ENCODE measurements around the gene ARMC3.

ARMC3 gene

GRCh38 chr10:22984066-22984465 is 56.2 kb downstream of the ARMC3 start (continued):
- no peak for TF ChIP-seq ZC3H10 (CRISPR knock-in tag; IDR thresholded peaks at IDR 0.05)

DNA sequence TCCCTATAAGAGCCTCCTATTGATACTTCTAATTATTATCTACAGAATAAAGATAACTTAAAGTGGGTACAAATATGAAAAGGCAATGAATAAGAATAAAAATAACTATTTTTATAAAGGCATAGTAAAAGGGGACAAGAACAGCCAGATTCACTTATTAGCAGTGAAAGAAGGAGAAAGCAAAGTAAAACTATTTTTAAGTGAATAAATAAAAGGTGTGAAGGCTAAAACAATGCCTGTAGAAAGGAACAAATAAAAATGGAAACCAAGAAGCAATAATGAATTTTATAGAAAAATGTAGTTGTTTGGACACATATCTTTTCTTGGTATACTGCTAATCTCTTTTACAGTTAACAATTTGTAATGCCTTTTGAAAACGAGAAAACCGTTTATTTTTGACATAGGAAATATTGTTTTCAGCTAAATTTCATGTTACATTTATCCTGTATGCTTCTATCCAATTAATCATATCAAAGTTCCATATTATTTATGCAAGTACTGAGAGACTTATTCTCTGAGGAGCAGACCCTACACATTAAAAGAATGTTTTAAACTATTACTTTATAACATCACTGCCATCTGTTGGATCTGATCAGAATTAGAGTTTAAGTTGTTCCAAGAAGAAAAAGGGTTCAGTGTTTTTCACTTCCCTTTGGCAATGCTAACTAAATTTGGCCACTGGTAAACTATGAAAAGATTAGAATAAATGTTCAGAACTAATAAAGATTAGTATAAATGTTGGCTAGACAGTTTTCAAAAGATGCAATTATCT is 59.1 kb downstream of the ARMC3 start:
- peak; percentile 74 for ATAC-seq
- TF ChIP-seq ZNF8 (CRISPR knock-in tag; IDR thresholded peaks at IDR 0.05) = no peak
- no peak for TF ChIP-seq BACH2 (CRISPR knock-in tag; IDR thresholded peaks at IDR 0.05; ENCODE audit: borderline replicate concordance)
- TF ChIP-seq ZFP30 (CRISPR knock-in tag; IDR thresholded peaks at IDR 0.05) = no peak
- no peak for TF ChIP-seq ESRRG (CRISPR knock-in tag; IDR thresholded peaks at IDR 0.05)
- no peak for TF ChIP-seq CSDC2 (CRISPR knock-in tag; IDR thresholded peaks at IDR 0.05)
- TF ChIP-seq SNAI2 (CRISPR knock-in tag; IDR thresholded peaks at IDR 0.05) = no peak
- no peak for TF ChIP-seq CSRNP3 (CRISPR knock-in tag; IDR thresholded peaks at IDR 0.05)
- TF ChIP-seq OSR1 (CRISPR knock-in tag; IDR thresholded peaks at IDR 0.05) = no peak
- TF ChIP-seq, protein P1, sequence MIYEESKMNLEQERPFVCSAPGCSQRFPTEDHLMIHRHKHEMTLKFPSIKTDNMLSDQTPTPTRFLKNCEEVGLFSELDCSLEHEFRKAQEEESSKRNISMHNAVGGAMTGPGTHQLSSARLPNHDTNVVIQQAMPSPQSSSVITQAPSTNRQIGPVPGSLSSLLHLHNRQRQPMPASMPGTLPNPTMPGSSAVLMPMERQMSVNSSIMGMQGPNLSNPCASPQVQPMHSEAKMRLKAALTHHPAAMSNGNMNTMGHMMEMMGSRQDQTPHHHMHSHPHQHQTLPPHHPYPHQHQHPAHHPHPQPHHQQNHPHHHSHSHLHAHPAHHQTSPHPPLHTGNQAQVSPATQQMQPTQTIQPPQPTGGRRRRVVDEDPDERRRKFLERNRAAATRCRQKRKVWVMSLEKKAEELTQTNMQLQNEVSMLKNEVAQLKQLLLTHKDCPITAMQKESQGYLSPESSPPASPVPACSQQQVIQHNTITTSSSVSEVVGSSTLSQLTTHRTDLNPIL (CRISPR knock-in tag; IDR thresholded peaks at IDR 0.05; ENCODE audit: low read depth) = no peak
- TF ChIP-seq TSHZ2 (CRISPR knock-in tag; IDR thresholded peaks at IDR 0.05) = no peak
- TF ChIP-seq TOX (CRISPR knock-in tag; IDR thresholded peaks at IDR 0.05; ENCODE audit: borderline replicate concordance) = no peak
- TF ChIP-seq ZC3H10 (CRISPR knock-in tag; IDR thresholded peaks at IDR 0.05) = no peak

DNA sequence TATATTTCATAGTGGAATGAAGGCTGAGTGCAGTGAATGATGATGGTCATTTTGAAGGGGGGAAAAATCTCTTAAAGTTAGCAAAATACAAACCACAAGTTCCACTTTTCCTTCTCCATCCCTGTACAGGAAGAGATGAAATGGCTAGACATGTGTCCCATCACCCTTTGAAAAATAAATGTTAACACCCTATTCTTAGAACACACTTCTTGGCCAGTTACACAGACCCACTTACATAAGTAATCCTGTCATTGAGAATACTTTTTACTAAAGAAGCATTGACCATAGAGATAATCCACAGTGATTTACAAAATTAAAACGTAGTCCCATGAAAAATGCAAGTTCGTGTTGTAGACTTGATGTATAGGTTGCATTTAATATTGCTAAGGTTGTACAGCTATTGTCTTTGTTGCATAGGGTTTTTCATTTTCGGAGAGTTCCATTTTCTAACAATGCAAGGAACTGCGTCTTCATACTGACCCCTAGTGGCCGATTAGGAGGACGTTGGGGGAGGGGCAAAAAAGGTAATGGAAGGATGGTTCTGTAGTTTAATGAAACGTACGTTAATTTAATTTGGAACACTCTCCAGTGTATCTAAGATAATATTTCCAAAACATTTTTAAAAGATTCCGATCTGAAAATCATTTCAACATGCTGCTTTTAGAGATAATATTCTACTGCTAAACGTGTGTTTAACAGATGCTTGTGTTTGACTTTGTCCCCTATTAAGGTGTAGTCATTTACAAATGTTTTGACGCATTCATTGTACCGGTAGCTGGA is 60.9 kb downstream of the ARMC3 start:
- peak; percentile 86 for ATAC-seq

DNA sequence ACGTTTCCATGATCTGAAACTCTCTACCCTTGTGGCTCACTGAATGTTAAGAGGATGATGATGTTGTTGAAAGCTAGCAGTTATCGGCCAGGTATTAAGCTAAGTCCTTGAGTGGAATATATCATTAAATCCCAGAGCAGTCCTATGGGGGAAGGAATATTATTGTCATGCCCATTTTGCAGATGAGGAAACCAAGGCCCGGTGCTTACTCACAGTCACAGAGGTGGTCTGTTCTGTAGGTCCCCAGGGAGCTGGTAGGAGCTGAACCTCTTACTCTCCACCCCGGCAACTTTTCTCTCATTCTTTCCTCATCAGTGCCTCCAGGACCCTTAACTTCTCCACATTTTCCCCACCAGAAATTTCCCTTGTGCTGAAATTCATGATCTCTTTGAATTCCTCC is 62.6 kb downstream of the ARMC3 start:
- no peak for TF ChIP-seq ESRRG (CRISPR knock-in tag; IDR thresholded peaks at IDR 0.05)
- ATAC-seq = no peak

More for the DNA sequence above, 60.9 kb downstream of the ARMC3 start:
- peak; percentile 38; the same call in 1 of the 2 replicates for TF ChIP-seq TSHZ2 (CRISPR knock-in tag; IDR thresholded peaks at IDR 0.05)
- TF ChIP-seq ZFP3 (CRISPR knock-in tag; IDR thresholded peaks at IDR 0.05) = no peak
- TF ChIP-seq ZNF565 (CRISPR knock-in tag; conservative IDR thresholded peaks at IDR 0.05; ENCODE audit: low read depth) = no peak
- peak; percentile 95; the same call in 1 of the 2 replicates for TF ChIP-seq TCF4 (CRISPR knock-in tag; IDR thresholded peaks at IDR 0.05; ENCODE audit: borderline replicate concordance)

- ATAC-seq = no peak
- TF ChIP-seq PPARA (CRISPR knock-in tag; IDR thresholded peaks at IDR 0.05; ENCODE audit: borderline replicate concordance) (no peak), ARNTL (CRISPR knock-in tag; IDR thresholded peaks at IDR 0.05; ENCODE audit: borderline replicate concordance, low read depth) (no peak), ZNF8 (CRISPR knock-in tag; IDR thresholded peaks at IDR 0.05) (no peak), RARB (CRISPR knock-in tag; IDR thresholded peaks at IDR 0.05) (no peak), ZNF70 (CRISPR knock-in tag; IDR thresholded peaks at IDR 0.05) (no peak), ESRRG (CRISPR knock-in tag; IDR thresholded peaks at IDR 0.05) (no peak), TSHZ2 (CRISPR knock-in tag; IDR thresholded peaks at IDR 0.05) (no peak), ZFP30 (CRISPR knock-in tag; IDR thresholded peaks at IDR 0.05) (no peak), ZC3H10 (CRISPR knock-in tag; IDR thresholded peaks at IDR 0.05) (no peak), ISL1 (CRISPR knock-in tag; IDR thresholded peaks at IDR 0.05) (no peak), CSRNP3 (CRISPR knock-in tag; IDR thresholded peaks at IDR 0.05) (no peak)
Observed at GRCh38 chr10:22992075-22992474, 64.2 kb downstream of the ARMC3 start.
